Activated CD4-positive, CD25-positive, alpha-beta regulatory T cell treated with anti-CD3 and anti-CD28 coated beads, Interleukin-2, amount 50 U/mL, for 16 hours (primary cell): ENCODE data around the gene KCTD20.

ENCODE experiments used
- DNase-seq: peaks from one replicate; pipeline ENCODE4 v3.0.0-alpha.2; 2020; ENCODE audit warnings: low read depth, low spot score

The KCTD20 gene

DNA sequence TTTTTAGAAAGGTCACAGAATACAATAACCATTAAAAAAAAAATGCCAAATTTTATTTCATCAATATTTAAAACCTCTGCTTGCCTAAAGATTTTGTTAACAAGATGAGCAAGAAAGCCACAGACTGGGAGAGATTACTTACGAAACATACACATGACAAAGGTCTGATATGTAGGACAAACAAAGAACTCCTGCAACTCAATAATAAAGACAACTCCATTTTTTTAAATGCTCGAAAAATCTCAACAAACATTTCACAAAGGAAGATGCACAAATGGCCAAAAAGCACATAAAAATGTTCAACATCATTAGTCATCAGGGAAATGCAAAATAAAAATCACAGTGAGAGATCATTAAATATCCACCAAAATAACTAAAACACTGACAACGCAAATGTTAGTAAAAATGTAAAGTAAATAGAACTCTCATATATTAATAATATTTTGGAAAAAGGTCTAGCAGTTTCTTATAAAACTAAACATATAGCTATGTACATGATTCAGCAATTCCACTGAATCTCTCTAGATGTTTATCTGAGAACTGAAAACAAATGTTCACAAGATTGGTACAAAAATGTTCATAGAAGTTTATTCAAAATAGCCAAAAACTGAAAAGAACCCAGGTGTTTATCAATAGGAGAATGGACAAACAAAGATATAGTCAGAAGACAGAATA is 94.2 kb downstream of the KCTD20 start:
- no peak for DNase-seq

DNA sequence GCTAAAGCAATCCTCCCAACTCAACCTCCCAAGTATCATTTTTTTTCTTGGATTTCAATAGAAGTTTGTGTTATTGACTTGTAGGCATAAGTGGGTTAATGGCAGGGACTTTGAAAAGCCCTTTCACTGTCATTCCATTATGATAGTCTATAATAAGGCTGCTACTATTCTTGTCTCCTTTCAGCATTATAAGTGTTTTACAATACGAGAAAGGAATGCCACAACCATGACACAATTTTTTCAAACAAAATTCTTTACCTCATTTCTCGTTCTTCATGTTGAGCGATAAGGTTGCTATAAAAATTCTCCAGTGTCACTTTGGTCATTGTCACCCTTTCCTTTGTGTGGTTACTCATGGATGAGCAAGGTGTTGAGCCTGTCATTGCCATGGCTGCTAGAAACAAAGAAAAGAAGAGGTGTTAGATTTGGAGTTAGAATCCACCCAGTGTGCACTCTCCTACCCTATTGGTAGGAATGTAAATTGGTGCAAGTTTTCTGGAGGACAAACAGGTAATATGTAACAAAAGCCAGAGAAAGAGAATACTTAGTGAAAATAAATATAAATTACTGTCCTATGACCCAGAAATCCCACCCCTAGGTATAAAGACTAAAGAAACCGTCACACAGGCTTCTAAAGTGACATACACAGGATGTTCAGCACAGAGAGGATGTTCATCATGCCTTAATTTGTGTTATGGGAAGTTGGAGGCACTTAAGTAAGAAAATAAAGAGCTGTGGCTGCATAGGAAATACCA is 97.2 kb downstream of the KCTD20 start:
- no peak for DNase-seq
